ENCODE measurements around the gene MED12.
"Not testable (repeated sequence)": the region's sequence is repeated elsewhere in the genome, so short reads cannot be mapped to it uniquely, and the experiment has no call there.

Gene MED12

GRCh38 chrX:71162981-71163380 is 44.6 kb downstream of the MED12 start:
- DNase-seq (ENCODE audit: low read depth), result no peak

GRCh38 chrX:71164071-71164470 is 45.7 kb downstream of the MED12 start:
- DNase-seq (ENCODE audit: low read depth), result no peak

DNA sequence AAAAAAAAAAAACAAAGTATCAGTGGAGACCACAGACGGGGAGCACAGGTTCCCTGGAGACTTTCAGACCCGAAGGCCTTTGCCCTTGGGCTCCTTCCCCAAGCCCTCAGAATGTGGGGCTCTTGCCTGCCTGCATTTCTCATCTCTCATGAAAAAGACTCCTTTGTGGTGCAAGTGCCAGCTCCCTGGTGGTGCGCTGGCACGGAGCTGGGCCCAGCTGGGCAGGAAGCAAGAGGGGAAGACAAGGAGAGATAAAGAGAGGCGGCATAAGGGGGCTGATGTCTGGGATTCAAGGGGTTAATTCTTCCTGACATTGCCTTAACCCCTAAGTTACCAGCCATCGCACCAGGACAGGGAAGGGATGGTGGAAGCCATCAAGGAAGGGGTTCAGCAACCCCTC is 48.1 kb downstream of the MED12 start:
- DNase-seq (ENCODE audit: low read depth), result no peak

GRCh38 chrX:71167031-71167781 is 48.8 kb downstream of the MED12 start:
- DNase-seq (ENCODE audit: low read depth), result no peak

DNA sequence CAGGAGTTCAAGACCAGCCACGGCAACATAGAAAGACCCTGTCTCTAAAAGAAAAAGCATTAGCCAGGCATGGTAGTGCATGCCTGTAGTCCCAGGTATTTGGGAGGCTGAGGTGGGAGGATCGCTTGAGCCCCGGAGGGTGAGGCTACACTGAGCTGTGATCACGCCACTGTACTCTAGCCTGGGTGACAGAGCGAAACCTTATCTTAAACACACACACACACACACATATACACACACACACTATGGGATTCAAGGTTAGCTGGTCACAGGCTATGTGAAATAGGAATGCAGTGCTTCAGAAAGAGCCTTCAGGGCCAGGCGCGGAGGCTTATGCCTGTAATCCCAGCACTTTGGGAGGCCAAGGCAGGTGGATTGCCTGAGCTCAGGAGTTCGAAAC is 49.7 kb downstream of the MED12 start:
- DNase-seq (ENCODE audit: low read depth), result no peak

DNA sequence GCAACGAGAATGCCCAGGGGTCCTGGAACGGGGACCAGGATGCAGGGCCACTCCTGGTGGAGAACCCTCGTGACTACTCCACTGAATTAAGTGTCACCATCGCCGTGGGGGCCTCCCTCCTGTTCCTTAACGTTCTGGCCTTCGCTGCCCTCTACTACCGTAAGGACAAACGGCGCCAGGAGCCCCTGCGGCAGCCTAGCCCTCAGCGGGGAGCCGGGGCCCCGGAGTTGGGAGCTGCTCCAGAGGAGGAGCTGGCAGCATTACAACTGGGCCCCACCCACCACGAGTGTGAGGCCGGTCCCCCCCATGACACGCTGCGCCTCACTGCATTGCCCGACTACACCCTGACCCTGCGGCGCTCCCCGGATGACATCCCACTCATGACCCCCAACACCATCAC is 51.2 kb downstream of the MED12 start:
- no peak for DNase-seq (ENCODE audit: low read depth)

- no peak for DNase-seq (ENCODE audit: low read depth)
Observed at GRCh38 chrX:71170660-71171059, 52.3 kb downstream of the MED12 start.

GRCh38 chrX:71171110-71171801 is 52.9 kb downstream of the MED12 start:
- no peak for DNase-seq (ENCODE audit: low read depth)

- no peak for DNase-seq (ENCODE audit: low read depth)
Observed at GRCh38 chrX:71173440-71173839, 55.0 kb downstream of the MED12 start.

DNA sequence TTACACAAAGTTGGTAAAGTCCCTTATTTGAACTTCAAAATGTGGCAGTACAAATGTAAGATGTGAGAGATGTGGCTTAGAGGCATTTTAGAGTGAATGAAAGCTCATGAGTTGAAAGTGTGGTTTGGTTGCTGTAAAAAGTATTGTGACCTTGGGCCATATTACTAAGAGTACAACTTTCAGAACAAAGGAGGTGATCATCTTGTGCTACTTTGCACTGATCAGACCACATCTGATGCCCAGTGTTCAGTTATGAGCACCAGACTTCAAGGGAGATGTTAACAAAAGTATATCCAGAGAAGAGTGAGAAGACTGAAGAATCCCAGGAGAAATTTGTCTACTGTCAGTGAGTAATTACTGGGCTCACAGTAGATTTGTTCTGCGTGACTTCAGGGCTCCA is 56.4 kb downstream of the MED12 start:
- no peak for DNase-seq (ENCODE audit: low read depth)

DNA sequence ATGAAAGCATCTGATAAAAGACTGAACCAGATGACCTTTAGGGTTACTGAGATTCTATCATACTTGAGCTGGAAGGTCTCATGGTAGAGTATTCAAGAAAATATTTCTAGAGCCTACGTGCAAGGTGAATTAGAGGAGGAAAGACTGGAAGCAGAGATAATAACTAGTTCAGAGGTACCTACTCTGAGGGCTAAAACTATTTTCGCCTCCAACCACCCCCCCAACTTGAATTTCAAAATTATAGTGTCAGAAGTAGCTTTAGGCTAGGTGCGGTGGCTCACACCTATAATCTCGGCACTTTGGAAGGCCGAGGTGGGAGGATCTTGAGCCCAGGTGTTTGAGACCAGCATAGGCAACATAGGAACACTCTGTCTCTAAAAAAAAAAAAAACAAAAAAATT is 57.1 kb downstream of the MED12 start:
- DNase-seq (ENCODE audit: low read depth), result no peak

DNA sequence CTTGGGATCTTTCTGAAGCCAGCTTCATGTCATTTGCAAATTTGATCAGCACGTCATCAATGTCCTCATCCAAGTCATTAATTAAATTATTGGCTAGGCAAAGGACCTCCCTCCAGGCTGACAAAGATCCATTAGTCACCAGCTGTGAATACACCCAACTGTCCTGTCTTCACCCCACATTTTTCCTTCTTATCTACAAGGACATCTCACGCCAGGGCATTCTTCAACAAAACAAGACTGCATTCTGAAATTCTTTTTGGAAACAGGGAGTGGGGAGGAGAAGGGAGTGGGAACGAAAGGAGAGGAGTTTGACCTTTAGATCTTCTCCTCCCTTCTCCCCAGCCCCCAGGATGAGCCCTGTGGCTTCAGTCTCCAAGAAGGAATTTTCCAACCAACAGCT is 58.9 kb downstream of the MED12 start:
- no peak for DNase-seq (ENCODE audit: low read depth)

DNA sequence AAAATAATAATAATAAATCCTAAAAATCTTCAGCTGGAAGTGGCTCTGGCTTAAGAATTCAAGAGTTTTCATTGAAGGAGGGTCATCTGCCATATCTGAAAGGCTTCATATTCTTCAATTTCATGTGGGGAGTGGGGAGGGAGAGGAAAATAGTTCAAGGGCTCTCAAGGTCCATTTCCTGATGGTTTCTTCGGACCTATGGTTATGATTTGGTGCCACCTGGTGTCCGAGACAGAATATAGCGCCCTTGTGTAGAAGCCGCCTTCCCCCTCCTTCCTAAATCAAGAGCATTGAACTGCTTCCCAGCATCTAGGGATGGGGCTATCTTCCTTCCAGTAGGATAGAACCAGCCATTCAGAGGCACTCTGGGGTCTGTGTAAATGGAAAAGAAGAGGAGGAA is 60.5 kb downstream of the MED12 start:
- DNase-seq (ENCODE audit: low read depth), result peak; percentile 27

DNA sequence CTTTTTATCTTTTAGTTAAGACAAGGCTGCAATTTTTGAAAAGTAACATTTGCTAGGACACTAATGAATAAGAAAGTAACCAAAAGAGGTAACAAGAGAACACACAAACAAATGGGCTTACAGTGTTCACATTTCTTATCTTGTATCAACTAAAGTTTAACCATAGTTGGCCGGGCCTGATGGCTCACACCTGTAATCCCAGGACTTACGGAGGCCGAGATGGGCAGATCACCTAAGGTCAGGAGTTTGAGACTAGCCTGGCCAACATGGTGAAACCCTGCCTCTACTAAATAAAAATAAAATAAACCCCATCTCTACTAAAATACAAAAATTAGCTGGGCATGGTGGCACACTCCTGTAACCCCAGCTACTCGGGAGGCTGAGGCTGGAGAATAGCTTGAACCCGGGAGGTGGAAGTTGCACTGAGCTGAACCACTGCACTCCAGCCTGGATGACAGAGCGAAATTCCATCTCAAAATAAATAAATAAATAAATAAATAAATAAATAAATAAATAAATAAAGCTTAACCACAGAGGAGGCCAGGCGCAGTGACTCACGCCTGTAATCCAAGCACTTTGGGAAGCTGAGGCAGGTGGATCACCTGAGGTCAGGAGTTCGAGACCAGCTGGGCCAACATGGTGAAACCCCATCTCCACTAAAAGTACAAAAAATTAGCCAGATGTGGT is 62.3 kb downstream of the MED12 start:
- DNase-seq (ENCODE audit: low read depth), result not testable (repeated sequence)

DNA sequence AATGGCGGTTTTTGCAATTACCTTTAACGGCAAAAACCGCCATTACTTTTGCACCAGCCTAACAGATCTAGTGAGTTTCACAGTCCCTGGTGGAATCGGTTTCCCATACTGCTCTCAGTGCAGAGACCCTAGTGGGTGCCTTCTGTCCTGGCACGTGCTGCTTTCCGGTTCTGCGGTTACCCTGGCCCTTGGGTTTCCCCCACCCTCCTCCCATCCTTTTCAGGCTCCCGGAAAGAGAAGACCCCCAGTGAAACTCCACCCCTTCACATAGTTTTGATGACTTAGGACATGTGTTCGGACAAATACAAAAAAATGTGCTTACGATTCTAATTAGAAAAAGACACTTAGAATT is 63.1 kb downstream of the MED12 start:
- no peak for DNase-seq (ENCODE audit: low read depth)

DNA sequence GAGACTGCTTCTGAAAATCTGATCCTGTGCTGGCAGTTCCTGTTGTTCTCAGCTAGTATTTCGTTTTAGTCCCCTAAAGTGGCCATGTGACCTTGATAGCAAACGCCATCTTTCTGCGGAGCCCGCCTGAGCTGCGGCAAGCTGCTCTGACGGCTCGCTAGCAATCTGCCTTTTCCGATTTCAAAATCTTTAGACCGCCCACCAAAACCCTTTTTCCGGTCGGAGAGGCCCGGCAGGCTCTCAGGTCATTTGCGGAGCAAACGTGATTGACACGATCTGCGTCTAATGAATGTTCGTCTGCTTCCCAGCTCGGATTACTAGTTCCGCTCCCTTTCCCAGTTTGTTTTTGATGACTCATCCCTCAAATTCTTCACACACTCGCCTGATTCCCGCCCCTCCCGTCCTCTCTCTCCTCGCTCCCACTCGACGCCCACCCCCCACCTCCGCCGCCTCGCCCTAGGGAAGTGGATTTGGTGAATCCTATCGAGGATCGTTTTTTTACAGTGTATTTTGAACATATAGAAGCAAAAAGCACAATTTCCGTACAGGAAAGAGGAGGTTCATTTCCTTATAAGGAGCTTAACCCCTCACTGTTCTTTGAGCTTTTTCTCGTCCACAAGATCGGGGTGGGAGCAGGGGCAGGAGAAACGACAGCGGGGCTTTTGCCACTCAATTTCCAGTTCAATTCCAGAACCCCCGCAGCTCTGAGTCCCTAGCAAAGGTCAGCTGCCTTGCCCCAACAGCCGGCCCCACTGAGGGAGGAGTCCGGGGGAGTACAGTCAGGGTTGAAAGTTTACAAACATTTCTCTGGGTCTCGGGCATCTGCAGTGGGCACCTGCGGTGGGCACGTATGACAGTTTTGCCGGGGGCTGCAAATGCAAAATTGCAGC is 63.8 kb downstream of the MED12 start:
- peak; percentile 89 for DNase-seq (ENCODE audit: low read depth)

DNA sequence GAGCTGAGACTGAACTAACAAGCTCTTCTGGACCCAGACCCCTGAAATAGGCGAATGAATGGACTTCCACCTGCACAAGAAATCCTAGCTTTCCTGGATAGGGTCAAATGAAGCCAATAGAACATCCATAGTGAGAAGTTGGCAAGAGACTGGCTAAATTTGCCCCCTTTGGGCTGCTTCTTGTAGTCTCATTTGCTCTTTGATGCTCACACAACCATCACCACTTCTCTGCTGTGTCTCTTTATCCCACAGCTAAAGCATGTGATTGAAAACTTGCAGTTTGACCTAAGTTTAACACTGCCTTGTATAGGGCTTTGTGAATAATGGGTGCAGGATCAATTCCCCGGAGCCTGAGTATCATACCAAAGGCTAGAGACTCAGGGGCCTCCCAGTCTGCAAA is 64.5 kb downstream of the MED12 start:
- DNase-seq (ENCODE audit: low read depth), result no peak

DNA sequence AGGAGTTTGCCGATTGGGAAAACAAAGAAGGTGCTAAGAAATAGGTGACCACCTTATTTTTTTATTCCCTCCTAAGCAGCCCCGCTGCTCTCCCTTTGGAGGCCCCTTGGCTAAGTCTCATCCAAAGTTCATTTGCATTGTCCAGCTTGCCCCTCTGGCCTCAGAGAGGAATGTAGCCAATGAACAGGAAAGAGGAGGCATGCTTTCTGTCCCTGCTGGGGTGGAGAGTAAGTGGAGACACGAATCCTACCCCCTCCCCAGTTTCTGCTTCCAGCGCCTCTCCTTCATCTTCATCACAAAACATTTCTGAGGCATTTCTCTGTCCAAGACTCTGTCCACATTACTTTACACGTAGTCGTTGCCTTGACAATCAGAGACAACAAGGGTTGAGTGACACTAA is 64.9 kb downstream of the MED12 start:
- DNase-seq (ENCODE audit: low read depth), result no peak

GRCh38 chrX:71184092-71184491 is 65.7 kb downstream of the MED12 start:
- DNase-seq (ENCODE audit: low read depth), result no peak

DNA sequence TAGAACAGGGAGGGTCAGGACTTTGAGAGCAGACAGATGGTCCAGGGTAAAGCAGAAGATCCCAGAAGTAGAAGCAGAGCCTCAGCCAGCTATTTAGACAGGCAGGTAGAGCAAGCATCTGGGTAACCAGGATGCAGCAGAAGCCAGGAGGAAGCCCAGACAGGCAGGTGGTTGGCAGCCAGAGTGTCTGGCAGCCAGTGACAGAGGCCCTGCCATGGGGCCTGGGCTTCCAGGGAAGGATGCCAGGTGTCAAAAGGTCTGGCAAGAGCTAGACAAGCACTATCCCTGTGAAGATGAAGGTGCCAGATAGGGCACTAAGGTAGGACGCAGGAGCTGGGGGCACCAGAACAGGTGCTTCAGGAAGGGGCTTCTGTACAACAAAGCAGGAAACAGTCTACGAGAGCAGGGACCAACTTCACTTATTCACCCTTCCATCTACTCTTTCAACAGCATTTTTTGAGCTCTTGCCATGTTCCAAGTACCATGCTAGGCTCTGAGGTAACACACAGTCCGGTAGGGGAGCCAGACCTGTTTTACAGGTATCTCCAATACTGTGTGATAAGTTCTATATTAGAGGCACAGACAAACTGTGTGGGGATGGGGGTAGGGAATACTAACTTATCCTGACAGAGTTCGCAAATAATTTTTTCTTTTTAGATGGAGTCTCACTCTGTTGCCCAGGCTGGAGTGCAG is 66.6 kb downstream of the MED12 start:
- no peak for DNase-seq (ENCODE audit: low read depth)

GRCh38 chrX:71191248-71191647 is 72.9 kb downstream of the MED12 start:
- no peak for DNase-seq (ENCODE audit: low read depth)
